Measurements from ENCODE around the gene VTI1A.

Gene VTI1A

GRCh38 chr10:112816033-112816430 lies 369.0 kb downstream of the VTI1A start:
- no peak overlapping the region for H3K4me3 Mint-ChIP-seq
- no peaks in the 10 kb centered on the region for H3K27me3 Mint-ChIP-seq
- no peaks in the 10 kb centered on the region for H3K9me3 Mint-ChIP-seq (ENCODE audit: low read depth)
- H3K36me3 Mint-ChIP-seq, result peaks cover 21% of the 10 kb centered on the region
- H3K4me1 Mint-ChIP-seq (ENCODE audit: low read depth), result no peaks in the 10 kb centered on the region
- H3K27ac Mint-ChIP-seq, result no peak overlapping the region

- no peaks in the 10 kb centered on the region for H3K4me1 Mint-ChIP-seq (ENCODE audit: low read depth)
- no peaks in the 10 kb centered on the region for H3K9me3 Mint-ChIP-seq (ENCODE audit: low read depth)
- H3K4me3 Mint-ChIP-seq, result no peak overlapping the region
- peaks cover 21% of the 10 kb centered on the region for H3K36me3 Mint-ChIP-seq
- H3K27me3 Mint-ChIP-seq, result no peaks in the 10 kb centered on the region
- no peak overlapping the region for H3K27ac Mint-ChIP-seq
These were observed 369.9 kb downstream of the VTI1A start for GRCh38 chr10:112816891-112817290.

- Mint-ChIP-seq H3K27me3 (no peaks in the 10 kb centered on the region), H3K9me3 (ENCODE audit: low read depth) (no peaks in the 10 kb centered on the region), H3K27ac (no peak overlapping the region), H3K4me1 (ENCODE audit: low read depth) (no peaks in the 10 kb centered on the region), H3K36me3 (peaks cover 27% of the 10 kb centered on the region), H3K4me3 (no peak overlapping the region)
These were observed 371.2 kb downstream of the VTI1A start for GRCh38 chr10:112817981-112818777.

- H3K4me3 Mint-ChIP-seq, result no peak overlapping the region
- H3K36me3 Mint-ChIP-seq, result peaks cover 24% of the 10 kb centered on the region
- H3K27ac Mint-ChIP-seq, result no peak overlapping the region
- no peaks in the 10 kb centered on the region for H3K4me1 Mint-ChIP-seq (ENCODE audit: low read depth)
- H3K27me3 Mint-ChIP-seq, result no peaks in the 10 kb centered on the region
- H3K9me3 Mint-ChIP-seq (ENCODE audit: low read depth), result no peaks in the 10 kb centered on the region
These were observed 372.2 kb downstream of the VTI1A start for GRCh38 chr10:112819231-112819630.

GRCh38 chr10:112820320-112820719 lies 373.3 kb downstream of the VTI1A start:
- peaks cover 21% of the 10 kb centered on the region for H3K36me3 Mint-ChIP-seq

GRCh38 chr10:112821038-112821437 lies 374.0 kb downstream of the VTI1A start:
- no peaks in the 10 kb centered on the region for H3K9me3 Mint-ChIP-seq (ENCODE audit: low read depth)
- H3K27ac Mint-ChIP-seq, result no peak overlapping the region
- H3K4me3 Mint-ChIP-seq, result no peak overlapping the region
- H3K27me3 Mint-ChIP-seq, result no peaks in the 10 kb centered on the region
- peaks cover 19% of the 10 kb centered on the region for H3K36me3 Mint-ChIP-seq
- no peaks in the 10 kb centered on the region for H3K4me1 Mint-ChIP-seq (ENCODE audit: low read depth)

More at GRCh38 chr10:112820320-112820719, 373.3 kb downstream of the VTI1A start:
- no peak overlapping the region for H3K27ac Mint-ChIP-seq
- no peaks in the 10 kb centered on the region for H3K9me3 Mint-ChIP-seq (ENCODE audit: low read depth)
- H3K4me1 Mint-ChIP-seq (ENCODE audit: low read depth), result no peaks in the 10 kb centered on the region
- no peak overlapping the region for H3K4me3 Mint-ChIP-seq
- H3K27me3 Mint-ChIP-seq, result no peaks in the 10 kb centered on the region

GRCh38 chr10:112821663-112822062 lies 374.6 kb downstream of the VTI1A start:
- Mint-ChIP-seq H3K9me3 (ENCODE audit: low read depth) (no peaks in the 10 kb centered on the region), H3K27me3 (no peaks in the 10 kb centered on the region), H3K27ac (no peak overlapping the region), H3K36me3 (peaks cover 16% of the 10 kb centered on the region), H3K4me3 (no peak overlapping the region), H3K4me1 (ENCODE audit: low read depth) (no peaks in the 10 kb centered on the region)

GRCh38 chr10:112823007-112823406 lies 376.0 kb downstream of the VTI1A start:
- Mint-ChIP-seq H3K4me3 (no peak overlapping the region), H3K36me3 (peaks cover 14% of the 10 kb centered on the region), H3K27ac (no peak overlapping the region), H3K4me1 (ENCODE audit: low read depth) (no peaks in the 10 kb centered on the region), H3K27me3 (no peaks in the 10 kb centered on the region), H3K9me3 (ENCODE audit: low read depth) (no peaks in the 10 kb centered on the region)

GRCh38 chr10:112823604-112824003 lies 376.6 kb downstream of the VTI1A start:
- Mint-ChIP-seq H3K9me3 (ENCODE audit: low read depth) (no peaks in the 10 kb centered on the region), H3K27ac (no peak overlapping the region), H3K4me3 (no peak overlapping the region), H3K27me3 (no peaks in the 10 kb centered on the region), H3K36me3 (peaks cover 14% of the 10 kb centered on the region), H3K4me1 (ENCODE audit: low read depth) (no peaks in the 10 kb centered on the region)

GRCh38 chr10:112826018-112826697 lies 379.1 kb downstream of the VTI1A start:
- Mint-ChIP-seq H3K4me1 (ENCODE audit: low read depth) (no peaks in the 10 kb centered on the region), H3K9me3 (ENCODE audit: low read depth) (no peaks in the 10 kb centered on the region), H3K4me3 (no peak overlapping the region), H3K27me3 (no peaks in the 10 kb centered on the region), H3K27ac (no peak overlapping the region), H3K36me3 (peaks cover 13% of the 10 kb centered on the region)

GRCh38 chr10:112827086-112827485 lies 380.1 kb downstream of the VTI1A start:
- Mint-ChIP-seq H3K27me3 (no peaks in the 10 kb centered on the region), H3K4me1 (ENCODE audit: low read depth) (no peaks in the 10 kb centered on the region), H3K4me3 (no peak overlapping the region), H3K27ac (no peak overlapping the region), H3K36me3 (peaks cover 13% of the 10 kb centered on the region), H3K9me3 (ENCODE audit: low read depth) (no peaks in the 10 kb centered on the region)

- Mint-ChIP-seq H3K4me1 (ENCODE audit: low read depth) (no peaks in the 10 kb centered on the region), H3K4me3 (no peak overlapping the region), H3K27ac (no peak overlapping the region), H3K36me3 (peaks cover 10% of the 10 kb centered on the region), H3K27me3 (no peaks in the 10 kb centered on the region), H3K9me3 (ENCODE audit: low read depth) (no peaks in the 10 kb centered on the region)
These were observed 380.9 kb downstream of the VTI1A start for GRCh38 chr10:112827951-112828350.

- peaks cover 8% of the 10 kb centered on the region for H3K36me3 Mint-ChIP-seq
- H3K27me3 Mint-ChIP-seq, result no peaks in the 10 kb centered on the region
- no peaks in the 10 kb centered on the region for H3K4me1 Mint-ChIP-seq (ENCODE audit: low read depth)
- no peak overlapping the region for H3K4me3 Mint-ChIP-seq
- H3K9me3 Mint-ChIP-seq (ENCODE audit: low read depth), result no peaks in the 10 kb centered on the region
- no peak overlapping the region for H3K27ac Mint-ChIP-seq
These were observed 384.8 kb downstream of the VTI1A start for GRCh38 chr10:112831859-112832258.

- Mint-ChIP-seq H3K4me1 (ENCODE audit: low read depth) (no peaks in the 10 kb centered on the region), H3K27ac (no peak overlapping the region), H3K27me3 (no peaks in the 10 kb centered on the region), H3K36me3 (peaks cover 6% of the 10 kb centered on the region), H3K4me3 (no peak overlapping the region), H3K9me3 (ENCODE audit: low read depth) (no peaks in the 10 kb centered on the region)
These were observed 385.4 kb downstream of the VTI1A start for GRCh38 chr10:112832361-112832878.

GRCh38 chr10:112832959-112833358 lies 385.9 kb downstream of the VTI1A start:
- Mint-ChIP-seq H3K36me3 (peaks cover 6% of the 10 kb centered on the region), H3K27me3 (no peaks in the 10 kb centered on the region), H3K4me3 (no peak overlapping the region), H3K27ac (no peak overlapping the region), H3K9me3 (ENCODE audit: low read depth) (no peaks in the 10 kb centered on the region), H3K4me1 (ENCODE audit: low read depth) (no peaks in the 10 kb centered on the region)

Data from activated naive CD8-positive, alpha-beta T cell (primary cell).